VCaP (cell line): ENCODE results near the gene MLLT6.
A peak's percentile ranks its signal among the peaks of the same experiment; 100 is the strongest.

Source experiments
- H3K27ac ChIP-seq: fragments of 450-650 bp; 2 replicates; pipeline ENCODE4 v1.5.1; 2017
- TF ChIP-seq, protein P1 (sequence below): fragments of 450-650 bp; conservative IDR thresholded peaks from 2 replicates; pipeline ENCODE4 v1.5.1; 2017; ENCODE audit warnings: mild to moderate bottlenecking, moderate library complexity

The MLLT6 gene

DNA sequence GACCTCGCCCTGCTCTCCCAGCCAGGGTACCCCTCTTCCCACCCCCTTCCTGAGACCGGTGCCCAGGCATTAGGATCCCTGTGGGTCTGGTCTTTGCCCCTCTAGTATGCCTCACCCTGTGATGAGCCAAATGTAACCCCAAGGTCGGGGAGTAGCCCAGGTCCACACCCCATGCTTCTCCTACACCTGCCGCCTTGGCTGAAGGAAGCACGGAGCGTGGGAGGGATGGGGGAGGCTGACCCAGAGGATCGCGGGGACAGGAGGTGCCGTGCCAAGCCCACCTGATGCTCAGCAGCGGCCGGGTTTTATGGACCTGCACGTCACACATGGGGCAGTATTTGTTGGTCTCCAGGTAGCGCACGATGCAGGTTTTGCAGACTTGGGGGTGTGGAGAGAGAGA is 34.2 kb downstream of the MLLT6 start:
- TF ChIP-seq, protein P1, sequence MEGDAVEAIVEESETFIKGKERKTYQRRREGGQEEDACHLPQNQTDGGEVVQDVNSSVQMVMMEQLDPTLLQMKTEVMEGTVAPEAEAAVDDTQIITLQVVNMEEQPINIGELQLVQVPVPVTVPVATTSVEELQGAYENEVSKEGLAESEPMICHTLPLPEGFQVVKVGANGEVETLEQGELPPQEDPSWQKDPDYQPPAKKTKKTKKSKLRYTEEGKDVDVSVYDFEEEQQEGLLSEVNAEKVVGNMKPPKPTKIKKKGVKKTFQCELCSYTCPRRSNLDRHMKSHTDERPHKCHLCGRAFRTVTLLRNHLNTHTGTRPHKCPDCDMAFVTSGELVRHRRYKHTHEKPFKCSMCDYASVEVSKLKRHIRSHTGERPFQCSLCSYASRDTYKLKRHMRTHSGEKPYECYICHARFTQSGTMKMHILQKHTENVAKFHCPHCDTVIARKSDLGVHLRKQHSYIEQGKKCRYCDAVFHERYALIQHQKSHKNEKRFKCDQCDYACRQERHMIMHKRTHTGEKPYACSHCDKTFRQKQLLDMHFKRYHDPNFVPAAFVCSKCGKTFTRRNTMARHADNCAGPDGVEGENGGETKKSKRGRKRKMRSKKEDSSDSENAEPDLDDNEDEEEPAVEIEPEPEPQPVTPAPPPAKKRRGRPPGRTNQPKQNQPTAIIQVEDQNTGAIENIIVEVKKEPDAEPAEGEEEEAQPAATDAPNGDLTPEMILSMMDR = no peak
- no peak overlapping the region for H3K27ac ChIP-seq

DNA sequence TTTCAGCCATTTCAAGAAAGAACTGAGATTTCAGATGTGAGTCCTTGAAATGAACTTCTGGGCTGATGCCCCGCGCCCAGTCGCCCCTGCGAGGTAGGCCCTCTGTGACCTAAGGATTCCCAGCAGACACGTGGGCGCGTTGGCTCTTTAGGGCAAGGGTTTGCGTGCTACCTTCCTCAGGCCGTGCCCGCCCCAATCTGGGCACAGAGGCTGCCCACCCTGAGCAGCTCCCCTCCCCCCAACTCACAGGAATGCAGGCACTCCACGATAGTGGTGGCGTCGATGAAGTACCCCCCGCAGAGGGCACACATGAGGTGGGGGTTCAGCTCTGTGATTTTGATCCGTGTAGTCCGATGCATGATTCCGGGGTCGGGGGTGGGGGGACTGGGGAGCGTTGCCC is 35.0 kb downstream of the MLLT6 start:
- TF ChIP-seq, protein P1 = no peak

DNA sequence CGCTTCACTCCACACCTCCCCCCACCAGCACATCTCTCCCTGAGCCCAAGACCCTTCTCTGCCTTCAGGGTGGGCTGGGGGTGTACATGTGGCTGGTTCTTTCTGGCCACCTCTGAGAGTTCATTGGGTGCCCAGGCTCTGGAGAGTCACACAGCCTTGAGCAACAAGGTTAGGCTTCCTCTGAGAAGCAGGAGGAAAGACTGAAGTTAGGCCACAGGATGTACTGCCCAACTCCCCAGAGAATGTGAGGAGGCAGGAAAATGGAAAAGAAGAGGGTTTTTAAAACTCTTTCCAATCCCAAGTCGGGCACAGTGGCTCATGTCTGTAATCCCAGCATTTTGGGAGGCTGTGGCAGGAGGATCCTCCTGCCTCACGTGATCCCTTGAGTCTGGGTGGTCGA is 35.7 kb downstream of the MLLT6 start:
- peak overlapping the region; percentile 74 for H3K27ac ChIP-seq
- TF ChIP-seq, protein P1 = no peak

More for the DNA sequence above, 35.0 kb downstream of the MLLT6 start:
- no peak overlapping the region for H3K27ac ChIP-seq

DNA sequence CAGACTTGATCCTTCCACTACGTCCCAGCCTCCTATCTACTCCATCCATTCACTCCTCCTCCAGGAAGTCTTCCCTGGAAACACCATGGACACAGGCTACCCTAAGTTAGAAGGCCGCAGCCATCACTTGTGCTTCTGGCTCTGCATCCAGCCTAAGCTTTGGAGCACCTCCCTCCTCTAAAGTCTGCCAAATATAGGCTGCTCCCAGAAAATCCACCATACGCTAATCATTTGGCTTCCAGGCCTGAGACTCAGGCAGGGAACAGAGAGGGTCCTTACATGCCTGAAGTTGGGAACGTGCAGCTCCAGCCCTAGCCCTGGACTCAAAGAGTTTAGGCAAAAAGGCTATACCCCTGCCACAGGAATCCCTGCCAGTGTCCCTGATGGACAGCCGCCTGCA is 36.4 kb downstream of the MLLT6 start:
- TF ChIP-seq, protein P1 = no peak
- H3K27ac ChIP-seq = peak overlapping the region; percentile 74

DNA sequence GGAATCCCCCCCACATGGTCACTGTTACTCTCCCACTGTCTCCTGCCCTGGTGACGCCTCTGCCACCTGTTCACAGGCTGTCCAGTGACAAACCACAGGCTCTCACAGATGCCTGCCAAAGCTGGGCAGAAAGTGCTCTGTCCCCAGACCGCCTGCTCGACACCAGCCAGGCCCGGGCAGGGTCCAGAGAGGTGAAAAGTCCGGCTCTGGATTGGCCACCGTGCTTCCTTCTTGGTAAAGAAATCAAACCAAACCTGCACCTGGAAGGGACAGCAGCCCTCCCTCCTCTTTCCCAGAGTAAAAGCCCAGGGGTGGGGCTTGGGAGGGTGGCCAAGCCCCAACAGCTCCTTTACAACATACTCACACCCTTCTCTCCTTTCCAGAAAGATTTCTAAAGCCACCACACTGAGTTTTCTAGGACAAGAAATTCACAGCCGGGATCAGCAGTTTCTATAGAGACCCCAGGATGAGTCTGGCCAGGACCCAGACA is 36.9 kb downstream of the MLLT6 start:
- peak overlapping the region; percentile 74 for H3K27ac ChIP-seq
- TF ChIP-seq, protein P1 = no peak

DNA sequence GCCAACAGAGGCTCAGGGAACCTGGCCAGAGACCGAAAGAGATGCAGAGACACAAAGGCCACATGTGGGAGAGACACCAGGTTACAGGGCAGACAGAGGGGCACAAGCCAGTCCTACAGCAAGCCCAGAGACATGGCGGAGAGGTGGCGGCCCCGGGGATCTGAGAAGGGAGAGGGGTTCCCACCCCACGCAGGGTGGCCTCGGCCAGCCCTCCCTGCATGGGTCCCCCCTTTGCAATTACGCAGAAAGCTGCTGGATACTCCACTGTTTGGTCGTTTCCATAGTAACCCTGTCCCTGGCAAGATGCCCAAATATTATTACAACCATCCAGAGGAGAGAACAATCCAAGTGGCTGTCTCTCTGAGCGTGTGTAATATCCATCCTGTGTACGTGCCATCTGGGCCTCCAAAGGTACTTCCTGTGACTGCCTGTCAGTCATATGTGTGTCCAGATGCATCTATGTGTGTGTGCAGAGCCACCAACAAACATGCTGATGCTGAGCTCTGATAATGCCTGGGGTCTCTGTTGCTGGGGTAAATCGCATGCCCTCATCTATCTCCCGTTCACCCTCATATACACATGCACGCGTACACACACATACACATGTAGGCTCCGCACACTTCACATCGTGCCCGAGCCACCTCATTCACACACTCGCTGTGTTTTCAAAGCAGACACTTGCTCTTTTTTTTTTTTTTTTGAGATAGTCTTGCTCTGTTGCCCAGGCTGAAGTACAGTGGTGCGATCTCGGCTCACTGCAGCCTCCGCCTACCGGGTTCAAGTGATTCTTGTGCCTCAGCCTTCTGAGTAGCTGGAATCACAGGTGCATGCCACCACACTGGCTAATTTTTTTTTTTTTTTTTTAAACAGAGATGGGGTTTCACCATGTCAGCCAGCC is 37.6 kb downstream of the MLLT6 start:
- TF ChIP-seq, protein P1 = no peak
- H3K27ac ChIP-seq = peak overlapping the region; percentile 74

DNA sequence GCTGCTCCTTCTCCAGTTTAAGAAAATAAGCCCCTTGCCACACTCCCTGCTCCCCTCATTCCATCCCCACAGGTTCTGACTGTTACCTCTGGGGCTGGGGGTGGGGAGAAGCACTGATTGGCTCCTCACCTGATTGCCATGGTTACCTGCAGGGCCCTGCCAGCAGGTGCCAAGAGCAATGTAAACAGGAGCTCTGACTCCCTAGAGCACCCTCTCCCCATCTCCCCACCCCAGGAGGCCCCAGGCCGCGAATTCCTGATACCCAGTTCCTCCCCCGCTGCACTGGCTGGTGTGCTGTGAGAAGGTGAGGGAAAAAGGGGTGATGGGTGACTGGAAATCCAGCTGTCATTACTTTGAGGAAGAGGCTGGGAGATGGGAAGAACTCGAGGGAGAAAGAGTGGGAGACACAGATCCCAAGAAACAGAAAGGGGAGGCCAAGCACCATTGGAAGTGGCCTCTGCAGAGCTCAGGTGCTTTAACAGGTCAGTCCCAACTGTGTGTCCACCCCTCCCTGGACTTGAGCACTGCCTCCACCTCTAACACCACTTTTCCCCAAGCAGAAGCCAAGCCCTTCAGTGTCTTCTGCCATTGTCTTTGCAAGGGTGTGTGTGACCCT is 38.6 kb downstream of the MLLT6 start:
- peak overlapping the region; percentile 74 for H3K27ac ChIP-seq
- TF ChIP-seq, protein P1 = no peak
